Body of pancreas (tissue), 4 donors: ENCODE data around the gene PRDM10. TPM values are rescaled to one million over a fixed set of nuclear protein-coding genes. Genes with fewer than 3 reads are reported as not detected.
"Not testable (repeated sequence)": the region's sequence is repeated elsewhere in the genome, so short reads cannot be mapped to it uniquely, and the experiment has no call there.

ENCODE experiments used
- ATAC-seq: fragments of 150-250 bp; one replicate; pipeline ENCODE4 v1.9.1; 2016
- DNase-seq, 4 donors: peaks; one replicate each; pipeline ENCODE4 v3.0.0-alpha.2; 2019
- H3K27ac ChIP-seq, 4 donors: fragments of 200-600 bp; sonication (generic); 1 replicate in 3 of 4; 2 replicates in 1 of 4; pipeline versions ENCODE4 v1.5.1 to v1.6.1; 2016 to 2019; ENCODE audit warnings: mild to moderate bottlenecking in 1 of 4, mixed read lengths in 1 of 4, moderate library complexity in 1 of 4
- H3K27me3 ChIP-seq, 2 donors: fragments of 200-600 bp; sonication (generic); one replicate each; pipeline ENCODE4 v1.6.0; 2016; ENCODE audit warnings: mild to moderate bottlenecking in 1 of 2
- H3K36me3 ChIP-seq, 2 donors: fragments of 200-600 bp; sonication (generic); replicated peaks in 1 of 2; 2 replicates each; pipeline ENCODE4 v1.5.1; 2016; ENCODE audit warnings: low read depth in 2 of 2; ENCODE audit not compliant: insufficient read depth in 1 of 2
- H3K4me1 ChIP-seq: fragments of 200-600 bp; sonication (generic); one replicate; pipeline ENCODE4 v1.6.0; 2016
- H3K4me3 ChIP-seq, 2 donors: fragments of 200-600 bp; sonication (generic); 1 replicate in 1 of 2; 2 replicates in 1 of 2; pipeline ENCODE4 v1.5.1; 2016 to 2019
- H3K9me3 ChIP-seq, 3 donors: fragments of 200-600 bp; sonication (generic); 1 replicate in 2 of 3; 2 replicates in 1 of 3; pipeline ENCODE4 v1.5.1; 2016
- POLR2A ChIP-seq, 3 donors: fragments of 450-650 bp; IDR thresholded peaks; one replicate each; pipeline ENCODE4 v1.6.1; 2016; ENCODE audit warnings: antibody characterized with exemption in 3 of 3, mild to moderate bottlenecking in 2 of 3
- WGBS, 2 donors: methylation state at CpG; one replicate each; pipeline ENCODE4 v1.1.5; 2017; 5-methylcytosine and 5-hydroxymethylcytosine counted together
- intact Hi-C: fragments of 100-400 bp; cut with DNase I; formaldehyde crosslinking; loops from one replicate; pipeline ENCODE4 v1.15.1; 2023
- total RNA-seq, 2 donors: library from RNA; depleted of rRNA; stranded (reverse); fragments of >200 nt; gene quantifications; one replicate each; pipeline ENCODE4 v1.1.0, GENCODE V29; 2016
- TF ChIP-seq, protein P1 (sequence below), 7 experiments: fragments of 450-650 bp in 4 of 7; fragments of 200-600 bp in 3 of 7; sonication (generic) in 3 of 7; IDR thresholded peaks; one replicate each; pipeline ENCODE4 v1.5.1; 2016 to 2019; ENCODE audit warnings: antibody characterized with exemption in 7 of 7

The PRDM10 gene
- total RNA-seq, 2 donors from 2014 or later: 4.7 to 14.5 TPM

DNA sequence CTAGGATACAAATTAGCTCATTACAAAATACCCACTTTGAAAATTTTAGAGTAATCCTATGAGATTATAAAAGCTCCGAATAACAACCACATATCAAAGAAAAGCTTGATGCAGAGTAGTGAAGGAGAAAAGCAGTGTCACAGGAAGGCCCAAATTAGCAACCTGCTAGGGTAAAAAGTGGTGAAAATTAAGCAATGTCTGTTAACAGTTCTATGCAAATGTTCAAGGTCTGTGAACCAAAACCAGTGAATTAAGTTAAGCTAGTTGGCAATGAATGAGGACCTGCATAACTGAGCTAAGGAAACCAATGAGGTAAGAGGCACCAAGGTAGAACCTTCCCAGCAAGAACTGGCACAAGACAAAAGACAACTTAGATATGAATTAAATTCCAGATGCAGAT, 29.6 kb downstream of the PRDM10 start:
- H3K4me3 ChIP-seq: no peak overlapping the region
- peaks cover 4% of the 10 kb centered on the region for H3K4me1 ChIP-seq
- 56 to 75% methylated on average over 1 of the region's 1 CpG for WGBS, 2 donors
- TF ChIP-seq, protein P1, sequence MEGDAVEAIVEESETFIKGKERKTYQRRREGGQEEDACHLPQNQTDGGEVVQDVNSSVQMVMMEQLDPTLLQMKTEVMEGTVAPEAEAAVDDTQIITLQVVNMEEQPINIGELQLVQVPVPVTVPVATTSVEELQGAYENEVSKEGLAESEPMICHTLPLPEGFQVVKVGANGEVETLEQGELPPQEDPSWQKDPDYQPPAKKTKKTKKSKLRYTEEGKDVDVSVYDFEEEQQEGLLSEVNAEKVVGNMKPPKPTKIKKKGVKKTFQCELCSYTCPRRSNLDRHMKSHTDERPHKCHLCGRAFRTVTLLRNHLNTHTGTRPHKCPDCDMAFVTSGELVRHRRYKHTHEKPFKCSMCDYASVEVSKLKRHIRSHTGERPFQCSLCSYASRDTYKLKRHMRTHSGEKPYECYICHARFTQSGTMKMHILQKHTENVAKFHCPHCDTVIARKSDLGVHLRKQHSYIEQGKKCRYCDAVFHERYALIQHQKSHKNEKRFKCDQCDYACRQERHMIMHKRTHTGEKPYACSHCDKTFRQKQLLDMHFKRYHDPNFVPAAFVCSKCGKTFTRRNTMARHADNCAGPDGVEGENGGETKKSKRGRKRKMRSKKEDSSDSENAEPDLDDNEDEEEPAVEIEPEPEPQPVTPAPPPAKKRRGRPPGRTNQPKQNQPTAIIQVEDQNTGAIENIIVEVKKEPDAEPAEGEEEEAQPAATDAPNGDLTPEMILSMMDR (IDR thresholded peaks at IDR 0.05): no peak
- no peak for TF ChIP-seq POLR2A (IDR thresholded peaks at IDR 0.05)
- DNase-seq: no peak
- H3K27ac ChIP-seq: no peak overlapping the region
- H3K36me3 ChIP-seq: no peaks in the 10 kb centered on the region
- intact Hi-C loops: no loop called here
- H3K9me3 ChIP-seq: no peaks in the 10 kb centered on the region
- no peak for ATAC-seq
- H3K27me3 ChIP-seq: no peaks in the 10 kb centered on the region

DNA sequence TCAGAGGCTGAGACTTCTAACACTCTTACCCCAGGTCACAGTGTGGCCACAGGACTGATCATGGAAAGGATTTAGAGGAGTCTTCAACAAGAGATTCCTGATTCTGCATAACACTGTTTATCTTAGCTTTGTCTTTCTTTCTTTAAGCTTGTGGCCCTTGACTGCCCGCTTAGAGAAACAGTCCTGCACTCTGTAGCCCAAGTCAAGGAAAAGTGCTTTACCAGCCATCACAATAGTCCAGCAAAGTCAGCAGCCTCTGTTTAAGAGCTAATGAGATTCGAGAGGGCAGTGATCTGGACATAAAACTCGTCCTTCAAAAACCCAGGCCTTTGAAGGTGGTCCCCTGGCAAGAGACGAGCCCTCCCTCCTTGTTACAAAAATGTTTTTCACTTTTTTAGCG, 30.0 kb downstream of the PRDM10 start:
- no peaks in the 10 kb centered on the region for H3K9me3 ChIP-seq
- no peaks in the 10 kb centered on the region for H3K36me3 ChIP-seq
- H3K27ac ChIP-seq: no peak overlapping the region
- peaks cover 4% of the 10 kb centered on the region for H3K4me1 ChIP-seq
- no peak overlapping the region for H3K4me3 ChIP-seq
- DNase-seq (no peak), ATAC-seq (no peak)
- intact Hi-C loops: no loop called here
- TF ChIP-seq POLR2A (IDR thresholded peaks at IDR 0.05): no peak
- TF ChIP-seq, protein P1 (IDR thresholded peaks at IDR 0.05): no peak
- WGBS, 2 donors: 62 to 83% methylated on average over 5 of the region's 5 CpGs
- no peaks in the 10 kb centered on the region for H3K27me3 ChIP-seq

DNA sequence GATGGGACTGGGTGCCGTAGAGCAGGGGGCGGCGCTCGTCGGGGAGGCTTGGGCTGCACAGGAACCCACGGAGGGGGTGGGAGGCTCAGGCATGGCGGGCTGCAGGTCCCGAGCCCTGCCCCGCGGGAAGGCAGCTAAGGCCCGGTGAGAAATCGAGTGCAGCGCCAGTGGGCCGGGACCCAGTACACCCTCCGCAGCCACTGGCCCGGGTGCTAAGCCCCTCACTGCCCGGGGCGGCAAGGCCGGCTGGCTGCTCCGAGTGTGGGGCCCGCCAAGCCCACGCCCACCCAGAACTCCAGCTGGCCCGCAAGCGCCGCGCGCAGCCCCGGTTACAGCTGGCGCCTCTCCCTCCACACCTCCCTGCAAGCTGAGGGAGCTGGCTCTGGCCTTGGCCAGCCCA, 30.8 kb downstream of the PRDM10 start:
- H3K9me3 ChIP-seq, H3K27ac ChIP-seq, intact Hi-C loops, ATAC-seq, DNase-seq, H3K4me3 ChIP-seq, H3K36me3 ChIP-seq, H3K4me1 ChIP-seq, H3K27me3 ChIP-seq: not testable (repeated sequence)
- WGBS, 2 donors: 96 to 99% methylated on average over 14 to 29 of the region's 29 CpGs

DNA sequence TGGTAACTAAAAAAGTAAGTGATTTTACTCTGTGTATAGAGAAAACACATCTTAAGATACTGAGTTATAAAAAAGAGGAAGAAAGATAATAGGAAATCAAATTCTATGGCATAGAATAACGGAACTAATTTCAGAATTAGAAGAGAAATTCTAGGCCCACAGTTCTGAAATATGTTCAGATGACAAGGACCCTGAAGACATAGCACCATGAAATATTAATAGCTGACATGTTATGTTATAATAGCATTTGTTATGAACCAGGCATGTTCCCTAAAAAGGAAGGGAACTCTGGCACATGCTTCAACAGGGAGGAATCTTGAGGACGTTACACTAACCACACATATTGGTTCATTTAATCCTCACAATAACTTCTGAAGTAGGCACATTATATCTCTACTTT, 32.7 kb downstream of the PRDM10 start:
- Histone ChIP-seq H3K4me3 (no peak overlapping the region), H3K36me3 (no peaks in the 10 kb centered on the region), H3K27me3 (no peaks in the 10 kb centered on the region), H3K9me3 (no peaks in the 10 kb centered on the region), H3K27ac (no peak overlapping the region), H3K4me1 (peaks cover 4% of the 10 kb centered on the region)
- 82 to 89% methylated on average over 2 of the region's 2 CpGs for WGBS, 2 donors
- DNase-seq (no peak), ATAC-seq (no peak)
- intact Hi-C loops: no loop called here
- TF ChIP-seq, protein P1 (IDR thresholded peaks at IDR 0.05): no peak
- TF ChIP-seq POLR2A (IDR thresholded peaks at IDR 0.05): no peak

DNA sequence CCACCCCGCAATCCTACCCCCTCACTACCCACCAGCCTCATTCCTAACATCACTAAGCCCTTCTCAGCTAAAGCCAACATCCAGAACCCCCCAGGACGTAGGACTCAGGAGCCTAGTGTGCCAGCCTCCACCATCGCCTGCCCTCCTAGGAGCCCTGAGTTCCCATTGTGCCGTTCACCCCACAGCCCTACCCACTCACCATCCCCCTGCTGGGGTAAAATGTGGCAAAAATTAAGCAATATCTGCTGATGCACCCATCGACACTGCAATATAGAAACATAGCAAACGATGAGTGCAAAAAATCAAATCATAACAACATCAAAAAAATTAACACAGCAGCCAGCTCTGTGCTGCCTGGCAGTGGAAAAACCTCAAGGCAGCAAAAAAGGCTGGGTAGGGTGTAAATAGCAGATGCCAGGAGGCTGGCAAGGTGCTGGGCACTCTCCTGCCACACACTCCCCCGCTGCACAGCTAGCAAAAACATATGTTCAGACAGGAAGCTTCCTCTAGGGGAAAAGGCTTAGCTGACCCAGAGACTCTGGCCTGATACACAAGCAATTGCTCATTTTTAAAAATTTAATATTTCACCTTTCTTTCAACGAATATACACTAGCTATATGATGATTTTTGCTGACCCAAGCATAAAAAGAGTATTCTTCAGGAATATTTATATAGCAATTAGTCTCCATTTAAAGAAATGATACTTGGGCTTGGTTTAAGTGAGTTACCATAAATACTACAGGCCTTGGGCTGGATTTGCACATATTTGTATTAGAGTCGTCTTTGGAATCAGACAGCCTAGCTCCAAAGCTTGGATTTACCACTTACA, 33.8 kb downstream of the PRDM10 start:
- TF ChIP-seq, protein P1 (IDR thresholded peaks at IDR 0.05): no peak
- TF ChIP-seq POLR2A (IDR thresholded peaks at IDR 0.05): no peak
- H3K36me3 ChIP-seq: no peaks in the 10 kb centered on the region
- DNase-seq: no peak
- no peaks in the 10 kb centered on the region for H3K9me3 ChIP-seq
- no peak for ATAC-seq
- WGBS, 2 donors: 77 to 82% methylated on average over 9 of the region's 9 CpGs
- no peak overlapping the region for H3K27ac ChIP-seq
- peaks cover 4% of the 10 kb centered on the region for H3K4me1 ChIP-seq
- no peak overlapping the region for H3K4me3 ChIP-seq
- no peaks in the 10 kb centered on the region for H3K27me3 ChIP-seq
- intact Hi-C loops: no loop called here
